Gastrocnemius medialis (tissue), 4 donors: Measurements from ENCODE around the gene CYLD. TPM values are rescaled to one million over a fixed set of nuclear protein-coding genes. Genes with fewer than 3 reads are reported as not detected.

Experiments
- ATAC-seq, 2 donors: fragments of 150-250 bp; one replicate each; pipeline ENCODE4 v1.9.1; 2016
- DNase-seq, 2 donors: peaks; one replicate each; pipeline ENCODE4 v3.0.0-alpha.2; 2019
- H3K27ac ChIP-seq, 4 donors: fragments of 200-600 bp; sonication (generic); 1 replicate in 1 of 4; 2 replicates in 3 of 4; pipeline ENCODE4 v1.5.1; 2016 to 2018; ENCODE audit warnings: mild to moderate bottlenecking in 2 of 4, moderate library complexity in 1 of 4
- H3K27me3 ChIP-seq, 3 donors: fragments of 200-600 bp; sonication (generic) in 2 of 3; 1 replicate in 1 of 3; 2 replicates in 2 of 3; pipeline versions ENCODE4 v1.5.1 to v1.6.0; 2016 to 2019; ENCODE audit warnings: mild to moderate bottlenecking in 1 of 3, moderate library complexity in 1 of 3
- H3K36me3 ChIP-seq, 2 donors: fragments of 200-600 bp; sonication (generic) in 1 of 2; one replicate each; pipeline ENCODE4 v1.5.1; 2017 to 2018
- H3K4me1 ChIP-seq, 2 donors: fragments of 200-600 bp; sonication (generic) in 1 of 2; one replicate each; pipeline ENCODE4 v1.5.1; 2016 to 2017; ENCODE audit warnings: mild to moderate bottlenecking in 2 of 2
- H3K4me3 ChIP-seq, 4 donors: fragments of 200-600 bp; sonication (generic) in 3 of 4; 1 replicate in 1 of 4; 2 replicates in 3 of 4; pipeline ENCODE4 v1.5.1; 2016 to 2019; ENCODE audit warnings: mild to moderate bottlenecking in 2 of 4
- H3K9me3 ChIP-seq, 3 donors: fragments of 200-600 bp; sonication (generic) in 2 of 3; 1 replicate in 1 of 3; 2 replicates in 2 of 3; pipeline ENCODE4 v1.5.1; 2016 to 2019
- POLR2A ChIP-seq, 2 donors: fragments of 450-650 bp; IDR thresholded peaks; one replicate each; pipeline ENCODE4 v1.6.1; 2017; ENCODE audit warnings: antibody characterized with exemption in 2 of 2, mild to moderate bottlenecking in 2 of 2, moderate library complexity in 2 of 2
- in situ Hi-C, 4 donors: fragments of 200-750 bp; cut with MboI; loops; one replicate each; pipeline versions ENCODE4 v1.15.0 to v1.8.0; 2017; ENCODE audit warnings: low sequenced_read_pairs in 4 of 4
- intact Hi-C: fragments of 100-400 bp; cut with DNase I; formaldehyde crosslinking; loops from one replicate; pipeline ENCODE4 v1.15.1; 2023; ENCODE audit warnings: low total_unique reads
- microRNA-seq, 2 donors: library from miRNA; unstranded; fragments of <30 nt; microRNA quantifications; one replicate each; pipeline ENCODE4, GENCODE V29; 2016; ENCODE audit warnings: borderline replicate concordance in 2 of 2
- total RNA-seq, 4 donors: library from RNA; depleted of rRNA; stranded (reverse); fragments of >200 nt; gene quantifications; one replicate each; pipeline versions ENCODE4 v1.1.0 to v1.2.3, GENCODE V29; 2016
- TF ChIP-seq, protein P1 (sequence below), 5 experiments: fragments of 450-650 bp in 3 of 5; fragments of 200-600 bp in 2 of 5; sonication (generic) in 2 of 5; IDR thresholded peaks in 4 of 5; conservative IDR thresholded peaks in 1 of 5; 1 replicate in 4 of 5; 2 replicates in 1 of 5; pipeline ENCODE4 v1.5.1; 2016 to 2019; ENCODE audit warnings: antibody characterized with exemption in 5 of 5, mild to moderate bottlenecking in 3 of 5, moderate library complexity in 3 of 5

Gene CYLD
- total RNA-seq, 4 donors from 2014 or later, result 49.2 to 177 (median 135) TPM

DNA sequence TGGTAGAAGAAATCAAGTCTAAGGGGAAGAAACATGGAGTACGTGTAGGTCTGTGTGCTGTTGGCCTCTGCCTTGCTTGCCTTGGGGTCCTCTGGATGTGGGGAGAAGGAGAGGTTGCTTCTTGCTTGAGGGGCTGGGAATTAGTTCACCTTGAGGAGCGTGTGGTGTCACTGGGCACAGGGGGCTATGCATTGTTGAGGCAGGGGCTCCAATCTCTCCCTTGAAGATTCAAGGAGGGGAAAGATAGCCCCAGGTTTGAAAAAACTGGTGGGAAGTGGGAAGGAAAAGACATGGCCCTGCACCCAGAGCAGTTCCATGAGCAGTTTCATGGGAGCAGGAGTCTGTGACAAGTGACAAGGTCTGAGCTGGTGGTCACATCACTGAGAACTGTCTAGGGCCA is 103.4 kb downstream of the CYLD start:
- no peaks in the 10 kb centered on the region for H3K9me3 ChIP-seq
- H3K4me1 ChIP-seq, result no peaks in the 10 kb centered on the region
- no peak overlapping the region for H3K27ac ChIP-seq
- ATAC-seq (no peak), DNase-seq (no peak)
- TF ChIP-seq, protein P1, sequence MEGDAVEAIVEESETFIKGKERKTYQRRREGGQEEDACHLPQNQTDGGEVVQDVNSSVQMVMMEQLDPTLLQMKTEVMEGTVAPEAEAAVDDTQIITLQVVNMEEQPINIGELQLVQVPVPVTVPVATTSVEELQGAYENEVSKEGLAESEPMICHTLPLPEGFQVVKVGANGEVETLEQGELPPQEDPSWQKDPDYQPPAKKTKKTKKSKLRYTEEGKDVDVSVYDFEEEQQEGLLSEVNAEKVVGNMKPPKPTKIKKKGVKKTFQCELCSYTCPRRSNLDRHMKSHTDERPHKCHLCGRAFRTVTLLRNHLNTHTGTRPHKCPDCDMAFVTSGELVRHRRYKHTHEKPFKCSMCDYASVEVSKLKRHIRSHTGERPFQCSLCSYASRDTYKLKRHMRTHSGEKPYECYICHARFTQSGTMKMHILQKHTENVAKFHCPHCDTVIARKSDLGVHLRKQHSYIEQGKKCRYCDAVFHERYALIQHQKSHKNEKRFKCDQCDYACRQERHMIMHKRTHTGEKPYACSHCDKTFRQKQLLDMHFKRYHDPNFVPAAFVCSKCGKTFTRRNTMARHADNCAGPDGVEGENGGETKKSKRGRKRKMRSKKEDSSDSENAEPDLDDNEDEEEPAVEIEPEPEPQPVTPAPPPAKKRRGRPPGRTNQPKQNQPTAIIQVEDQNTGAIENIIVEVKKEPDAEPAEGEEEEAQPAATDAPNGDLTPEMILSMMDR (IDR thresholded peaks at IDR 0.05 in 4 of 5, conservative IDR thresholded peaks at IDR 0.05 in 1 of 5), result no peak
- no peak for TF ChIP-seq POLR2A (IDR thresholded peaks at IDR 0.05)
- H3K4me3 ChIP-seq, result no peak overlapping the region
- intact Hi-C loops, result no loop called here
- H3K27me3 ChIP-seq, result peaks cover 6 to 17% (median 9%) of the 10 kb centered on the region in 3 donors
- in situ Hi-C loops, result no loop called here
- H3K36me3 ChIP-seq, result no peaks in the 10 kb centered on the region

DNA sequence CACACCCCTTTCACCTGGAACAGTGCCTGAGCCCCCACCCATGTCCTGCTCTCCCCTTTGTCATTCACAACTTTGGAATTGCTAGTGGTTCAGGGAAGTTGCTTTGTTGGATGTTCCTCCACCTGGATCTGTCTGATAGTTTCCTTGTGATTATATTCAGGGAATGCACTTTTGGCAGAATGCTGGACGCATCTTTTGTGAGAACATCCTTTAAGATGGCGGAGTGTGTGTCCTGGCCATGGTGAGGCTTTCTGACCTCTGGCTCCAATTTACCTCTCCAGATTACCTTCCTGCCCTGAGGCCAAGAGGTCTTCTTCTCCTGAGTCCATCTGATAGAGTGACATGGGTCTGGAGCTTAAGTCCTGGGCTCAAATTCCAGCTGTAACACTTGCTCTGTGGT is 104.6 kb downstream of the CYLD start:
- in situ Hi-C loops, result no loop called here
- no peaks in the 10 kb centered on the region for H3K36me3 ChIP-seq

DNA sequence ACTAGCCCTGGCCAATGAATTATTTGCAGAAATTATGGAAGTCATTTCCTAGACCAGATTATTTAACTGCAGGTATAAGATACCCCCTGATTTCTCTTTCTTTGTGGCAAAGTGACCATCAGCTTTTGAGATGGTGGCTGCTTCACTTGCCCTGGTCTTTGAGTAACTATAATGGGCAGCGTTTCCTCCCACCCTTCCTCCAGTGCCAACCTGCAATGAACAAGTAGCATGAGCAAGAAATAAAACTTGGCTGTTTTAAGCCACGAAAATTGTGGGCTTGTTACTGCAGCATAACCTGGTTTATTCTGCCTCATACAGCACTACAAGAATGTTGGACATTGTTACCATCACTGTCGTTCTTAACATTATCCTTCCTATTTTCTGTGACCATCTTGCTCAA is 105.3 kb downstream of the CYLD start:
- no peak for TF ChIP-seq POLR2A (IDR thresholded peaks at IDR 0.05)
- TF ChIP-seq, protein P1 (IDR thresholded peaks at IDR 0.05 in 4 of 5, conservative IDR thresholded peaks at IDR 0.05 in 1 of 5), result no peak
- Histone ChIP-seq H3K4me3 (no peak overlapping the region), H3K27me3 (peaks cover 0 to 5% (median 0%) of the 10 kb centered on the region in 3 donors), H3K36me3 (no peaks in the 10 kb centered on the region), H3K9me3 (no peaks in the 10 kb centered on the region), H3K4me1 (no peaks in the 10 kb centered on the region), H3K27ac (no peak overlapping the region)
- in situ Hi-C loops, result no loop called here
- DNase-seq, result no peak
- intact Hi-C loops, result no loop called here
- ATAC-seq, result no peak

More for the DNA sequence above, 104.6 kb downstream of the CYLD start:
- no peak for ATAC-seq
- intact Hi-C loops, result no loop called here
- Histone ChIP-seq H3K9me3 (no peaks in the 10 kb centered on the region), H3K27ac (no peak overlapping the region), H3K4me1 (no peaks in the 10 kb centered on the region), H3K27me3 (peaks cover 0 to 8% (median 2%) of the 10 kb centered on the region in 3 donors), H3K4me3 (no peak overlapping the region)
- no peak for DNase-seq
- TF ChIP-seq, protein P1 (IDR thresholded peaks at IDR 0.05 in 4 of 5, conservative IDR thresholded peaks at IDR 0.05 in 1 of 5), result no peak
- TF ChIP-seq POLR2A (IDR thresholded peaks at IDR 0.05), result no peak

DNA sequence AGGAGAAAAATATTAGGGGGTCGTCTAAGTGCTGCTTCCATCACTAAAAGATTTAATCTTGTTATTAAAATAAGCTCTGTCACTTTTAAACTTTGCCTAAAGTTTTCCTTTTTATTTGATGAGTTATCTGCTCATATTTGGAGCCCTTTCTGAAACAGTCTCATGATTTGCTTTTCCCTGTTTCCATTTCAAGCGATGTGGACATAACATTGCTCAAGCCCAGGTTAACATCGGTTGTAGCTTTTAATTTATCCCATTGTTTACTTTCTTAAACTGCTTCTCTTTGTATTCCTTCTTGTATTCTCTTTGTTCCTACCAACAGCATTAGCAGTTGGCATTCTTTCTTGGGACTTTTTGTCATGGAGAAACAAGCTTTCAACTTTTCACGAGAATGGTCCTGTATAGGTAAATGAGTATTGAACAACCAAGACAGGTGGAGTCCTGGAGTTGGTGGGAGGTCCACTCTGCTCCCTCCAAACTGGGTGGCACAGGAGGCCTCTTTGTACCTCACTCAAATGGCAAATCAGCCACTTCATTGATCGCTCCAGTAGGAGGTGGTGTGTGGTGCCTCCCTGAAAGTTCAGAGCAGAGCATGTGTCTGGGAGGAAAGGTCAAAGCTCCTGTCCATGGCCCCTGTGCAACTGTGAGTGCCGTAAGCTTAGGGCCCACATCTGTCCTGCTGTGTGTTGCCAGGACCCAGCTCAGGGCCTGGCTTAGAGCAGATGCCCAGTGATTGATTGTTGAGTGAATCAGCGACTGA is 107.0 kb downstream of the CYLD start:
- intact Hi-C loops, result no loop called here
- Histone ChIP-seq H3K27me3 (no peaks in the 10 kb centered on the region), H3K27ac (no peak overlapping the region), H3K4me3 (no peak overlapping the region), H3K36me3 (no peaks in the 10 kb centered on the region), H3K4me1 (no peaks in the 10 kb centered on the region), H3K9me3 (no peaks in the 10 kb centered on the region)
- no peak for TF ChIP-seq POLR2A (IDR thresholded peaks at IDR 0.05)
- TF ChIP-seq, protein P1 (IDR thresholded peaks at IDR 0.05 in 4 of 5, conservative IDR thresholded peaks at IDR 0.05 in 1 of 5), result no peak
- DNase-seq, result no peak
- in situ Hi-C loops, result no loop called here
- ATAC-seq, result no peak

Small RNA genes lying within 50 kb of the gene (microRNA-seq; reads per million reads assigned to microRNA genes)
- 0 reads per million in 2 donors for gene MIR3181

Other genes with a start within 250 kb of the CYLD start
- under 1 TPM; 0.10 to 0.75 (median 0.19) TPM for gene NKD1, start 193.7 kb upstream of the CYLD start, total RNA-seq
- gene SNX20, start 60.8 kb upstream of the CYLD start, total RNA-seq, result 1 to 10 TPM in 3 of 4 donors, under 1 TPM in 1; 0.17 to 4.0 (median 1.9) TPM
- 1 to 10 TPM in 3 of 4 donors, under 1 TPM in 1; 0.27 to 2.1 (median 1.7) TPM for gene NOD2, start 48.5 kb upstream of the CYLD start, total RNA-seq